Liver (tissue), 9 donors: ENCODE data around the gene VWA3A. TPM values are rescaled to one million over a fixed set of nuclear protein-coding genes. Genes with fewer than 3 reads are reported as not detected.

Source experiments
- DNase-seq: peaks from one replicate; pipeline ENCODE4 v3.0.0-alpha.2; 2017; ENCODE audit warnings: low spot score
- H3K27ac ChIP-seq, 2 donors: one replicate each; pipeline ENCODE4 v1.7.0; 2013; ENCODE audit warnings: inconsistent platforms in 2 of 2, low read length in 2 of 2, control low read depth in 1 of 2, low read depth in 1 of 2, mild to moderate bottlenecking in 1 of 2
- H3K27me3 ChIP-seq, 4 donors: one replicate each; pipeline versions ENCODE4 v1.6.1 to v1.7.0; 2013; ENCODE audit warnings: low read length in 3 of 4, inconsistent platforms in 1 of 4, mild to moderate bottlenecking in 1 of 4, moderate library complexity in 1 of 4; ENCODE audit not compliant: control insufficient read depth in 4 of 4, insufficient read depth in 4 of 4
- H3K36me3 ChIP-seq, 4 donors: one replicate each; pipeline versions ENCODE4 v1.6.1 to v1.7.0; 2013; ENCODE audit warnings: low read length in 3 of 4, mild to moderate bottlenecking in 3 of 4, low read depth in 1 of 4, moderate library complexity in 1 of 4; ENCODE audit not compliant: control insufficient read depth in 4 of 4, insufficient read depth in 3 of 4
- H3K4me1 ChIP-seq, 4 donors: one replicate each; pipeline versions ENCODE4 v1.6.1 to v1.7.0; 2013; ENCODE audit warnings: low read length in 3 of 4, mild to moderate bottlenecking in 3 of 4, moderate library complexity in 1 of 4; ENCODE audit not compliant: control insufficient read depth in 4 of 4, insufficient read depth in 4 of 4
- H3K4me3 ChIP-seq, 3 donors: one replicate each; pipeline versions ENCODE4 v1.6.1 to v1.7.0; 2013; ENCODE audit warnings: low read length in 3 of 3, control low read depth in 1 of 3, low read depth in 1 of 3, mild to moderate bottlenecking in 1 of 3
- H3K9ac ChIP-seq, 2 donors: one replicate each; pipeline ENCODE4 v1.7.0; 2013; ENCODE audit warnings: low read length in 2 of 2, mild to moderate bottlenecking in 2 of 2, moderate library complexity in 2 of 2, control low read depth in 1 of 2, low read depth in 1 of 2
- H3K9me3 ChIP-seq, 4 donors: one replicate each; pipeline versions ENCODE4 v1.6.1 to v1.7.0; 2013; ENCODE audit warnings: low read length in 3 of 4; ENCODE audit not compliant: control insufficient read depth in 4 of 4
- EGR1 ChIP-seq, 2 donors: IDR thresholded peaks; 2 replicates each; pipeline ENCODE4 v1.6.1; 2016 to 2018; ENCODE audit warnings: antibody characterized with exemption in 2 of 2, low read depth in 2 of 2
- FOXA1 ChIP-seq: IDR thresholded peaks from 2 replicates; pipeline ENCODE4 v1.6.1; 2016; ENCODE audit warnings: antibody characterized with exemption
- FOXA2 ChIP-seq: IDR thresholded peaks from 2 replicates; pipeline ENCODE4 v1.6.1; 2016; ENCODE audit warnings: antibody characterized with exemption
- GABPA ChIP-seq, 2 donors: IDR thresholded peaks in 1 of 2; conservative IDR thresholded peaks in 1 of 2; 2 replicates each; pipeline ENCODE4 v1.6.1; 2016; ENCODE audit warnings: antibody characterized with exemption in 2 of 2, mild to moderate bottlenecking in 1 of 2, moderate library complexity in 1 of 2
- HNF4A ChIP-seq, 2 donors: conservative IDR thresholded peaks; 2 replicates each; pipeline ENCODE4 v1.6.1; 2016; ENCODE audit warnings: antibody characterized with exemption in 2 of 2, mild to moderate bottlenecking in 2 of 2
- HNF4G ChIP-seq: IDR thresholded peaks from 2 replicates; pipeline ENCODE4 v1.6.1; 2016; ENCODE audit warnings: antibody characterized with exemption
- JUND ChIP-seq, 2 donors: IDR thresholded peaks; 2 replicates each; pipeline ENCODE4 v1.6.1; 2016; ENCODE audit warnings: antibody characterized with exemption in 2 of 2
- NR2F2 ChIP-seq: IDR thresholded peaks from 2 replicates; pipeline ENCODE4 v1.6.1; 2016; ENCODE audit warnings: antibody characterized with exemption
- RAD21 ChIP-seq, 2 donors: IDR thresholded peaks; 2 replicates each; pipeline ENCODE4 v1.6.1; 2016; ENCODE audit warnings: antibody characterized with exemption in 2 of 2, mild to moderate bottlenecking in 2 of 2
- RXRA ChIP-seq, 2 donors: IDR thresholded peaks; 2 replicates each; pipeline ENCODE4 v1.6.1; 2017 to 2018; ENCODE audit warnings: antibody characterized with exemption in 2 of 2, mild to moderate bottlenecking in 1 of 2
- SP1 ChIP-seq: IDR thresholded peaks from 2 replicates; pipeline ENCODE4 v1.6.1; 2018; ENCODE audit warnings: antibody characterized with exemption, mild to moderate bottlenecking
- TAF1 ChIP-seq: conservative IDR thresholded peaks from 2 replicates; pipeline ENCODE4 v1.6.1; 2016; ENCODE audit warnings: antibody characterized with exemption, mild to moderate bottlenecking
- YY1 ChIP-seq: IDR thresholded peaks from 2 replicates; pipeline ENCODE4 v1.6.1; 2016; ENCODE audit warnings: antibody characterized with exemption, mild to moderate bottlenecking
- WGBS: extraction: QIAGEN DNeasy Blood & Tissue Kit; methylation state at CpG from one replicate; pipeline ENCODE4 v1.1.7; 2013; 5-methylcytosine and 5-hydroxymethylcytosine counted together
- polyA plus RNA-seq, 2 donors: library from polyadenylated mRNA; stranded (reverse) in 1 of 2; unstranded in 1 of 2; fragments of 200-250 nt in 1 of 2; fragments of >200 nt in 1 of 2; fragmentation: Nextera tagmentation in 1 of 2; extraction: Ambion mirVana in 1 of 2; gene quantifications; one replicate each; pipeline versions ENCODE4 v1.2.1 to v1.2.3, GENCODE V29; 2013 to 2015
- total RNA-seq, 2 donors: library from RNA; depleted of rRNA; stranded (reverse); fragments of >200 nt; gene quantifications; one replicate each; pipeline ENCODE4 v1.2.3, GENCODE V29; 2014
- TF ChIP-seq, protein P1 (sequence below): fragments of 150-350 bp; IDR thresholded peaks from 2 replicates; pipeline ENCODE4 v1.5.1; 2017; ENCODE audit warnings: improper control_type of control experiment, low read depth, low read length; ENCODE audit not compliant: missing input control
- TF ChIP-seq, protein P2 (sequence below): IDR thresholded peaks from 2 replicates; pipeline ENCODE4 v1.6.1; 2016; ENCODE audit warnings: antibody characterized with exemption
- TF ChIP-seq, protein P3 (sequence below): IDR thresholded peaks from 2 replicates; pipeline ENCODE4 v1.6.1; 2016; ENCODE audit warnings: antibody characterized with exemption
- TF ChIP-seq, protein P4 (sequence below): IDR thresholded peaks from 2 replicates; pipeline ENCODE4 v1.6.1; 2016; ENCODE audit warnings: antibody characterized with exemption
- TF ChIP-seq, protein P5 (sequence below): IDR thresholded peaks from 2 replicates; pipeline ENCODE4 v1.6.1; 2016; ENCODE audit warnings: antibody characterized with exemption, mild to moderate bottlenecking
- donor health status: healthy.
- donor health status: healthy.
- donor health status: healthy.
- donor health status: healthy.
- donor health status: healthy.

Gene VWA3A
- total and polyA plus RNA-seq, 4 donors = 0.05 to 0.17 TPM; not detected in 2

DNA sequence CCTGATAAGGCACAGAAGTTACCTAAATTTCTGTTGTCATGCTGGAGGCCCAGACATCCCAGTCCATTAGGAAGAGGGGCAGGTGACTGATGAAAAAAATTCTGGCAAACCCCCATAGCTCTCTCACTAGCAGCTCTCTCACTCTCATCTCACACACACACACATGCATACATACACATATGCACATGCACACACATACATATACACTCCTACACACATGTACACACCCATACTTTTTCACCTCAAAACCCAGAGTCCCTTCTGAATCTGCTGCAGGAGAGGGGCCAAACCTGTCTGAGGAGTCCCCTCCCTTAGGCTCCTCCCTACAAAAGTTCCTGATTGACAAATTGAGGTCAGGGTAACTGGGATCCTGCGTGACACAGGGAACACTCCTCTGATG is 47.4 kb downstream of the VWA3A start:
- Histone ChIP-seq H3K4me3 (no peak overlapping the region), H3K27ac (no peak overlapping the region), H3K36me3 (no peaks in the 10 kb centered on the region), H3K9ac (no peak overlapping the region), H3K9me3 (no peaks in the 10 kb centered on the region), H3K27me3 (no peaks in the 10 kb centered on the region), H3K4me1 (no peaks in the 10 kb centered on the region)
- DNase-seq = no peak
- 83% methylated on average over 1 of the region's 1 CpG for WGBS
- TF ChIP-seq TAF1 (no peak), GABPA (IDR thresholded peaks at IDR 0.05 in 1 of 2, conservative IDR thresholded peaks at IDR 0.05 in 1 of 2) (no peak), FOXA2 (no peak), HNF4G (no peak), RXRA (IDR thresholded peaks at IDR 0.05) (no peak), FOXA1 (no peak), SP1 (no peak), EGR1 (IDR thresholded peaks at IDR 0.05; ENCODE audit: low read depth in 2 of 2) (no peak), NR2F2 (no peak), RAD21 (IDR thresholded peaks at IDR 0.05) (no peak), JUND (IDR thresholded peaks at IDR 0.05) (no peak), HNF4A (conservative IDR thresholded peaks at IDR 0.05) (no peak), YY1 (no peak)
- TF ChIP-seq, protein P1, sequence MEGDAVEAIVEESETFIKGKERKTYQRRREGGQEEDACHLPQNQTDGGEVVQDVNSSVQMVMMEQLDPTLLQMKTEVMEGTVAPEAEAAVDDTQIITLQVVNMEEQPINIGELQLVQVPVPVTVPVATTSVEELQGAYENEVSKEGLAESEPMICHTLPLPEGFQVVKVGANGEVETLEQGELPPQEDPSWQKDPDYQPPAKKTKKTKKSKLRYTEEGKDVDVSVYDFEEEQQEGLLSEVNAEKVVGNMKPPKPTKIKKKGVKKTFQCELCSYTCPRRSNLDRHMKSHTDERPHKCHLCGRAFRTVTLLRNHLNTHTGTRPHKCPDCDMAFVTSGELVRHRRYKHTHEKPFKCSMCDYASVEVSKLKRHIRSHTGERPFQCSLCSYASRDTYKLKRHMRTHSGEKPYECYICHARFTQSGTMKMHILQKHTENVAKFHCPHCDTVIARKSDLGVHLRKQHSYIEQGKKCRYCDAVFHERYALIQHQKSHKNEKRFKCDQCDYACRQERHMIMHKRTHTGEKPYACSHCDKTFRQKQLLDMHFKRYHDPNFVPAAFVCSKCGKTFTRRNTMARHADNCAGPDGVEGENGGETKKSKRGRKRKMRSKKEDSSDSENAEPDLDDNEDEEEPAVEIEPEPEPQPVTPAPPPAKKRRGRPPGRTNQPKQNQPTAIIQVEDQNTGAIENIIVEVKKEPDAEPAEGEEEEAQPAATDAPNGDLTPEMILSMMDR = no peak
- TF ChIP-seq, protein P2, sequence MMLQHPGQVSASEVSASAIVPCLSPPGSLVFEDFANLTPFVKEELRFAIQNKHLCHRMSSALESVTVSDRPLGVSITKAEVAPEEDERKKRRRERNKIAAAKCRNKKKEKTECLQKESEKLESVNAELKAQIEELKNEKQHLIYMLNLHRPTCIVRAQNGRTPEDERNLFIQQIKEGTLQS = no peak
- TF ChIP-seq, protein P3, sequence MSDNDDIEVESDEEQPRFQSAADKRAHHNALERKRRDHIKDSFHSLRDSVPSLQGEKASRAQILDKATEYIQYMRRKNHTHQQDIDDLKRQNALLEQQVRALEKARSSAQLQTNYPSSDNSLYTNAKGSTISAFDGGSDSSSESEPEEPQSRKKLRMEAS = no peak
- TF ChIP-seq, protein P4, sequence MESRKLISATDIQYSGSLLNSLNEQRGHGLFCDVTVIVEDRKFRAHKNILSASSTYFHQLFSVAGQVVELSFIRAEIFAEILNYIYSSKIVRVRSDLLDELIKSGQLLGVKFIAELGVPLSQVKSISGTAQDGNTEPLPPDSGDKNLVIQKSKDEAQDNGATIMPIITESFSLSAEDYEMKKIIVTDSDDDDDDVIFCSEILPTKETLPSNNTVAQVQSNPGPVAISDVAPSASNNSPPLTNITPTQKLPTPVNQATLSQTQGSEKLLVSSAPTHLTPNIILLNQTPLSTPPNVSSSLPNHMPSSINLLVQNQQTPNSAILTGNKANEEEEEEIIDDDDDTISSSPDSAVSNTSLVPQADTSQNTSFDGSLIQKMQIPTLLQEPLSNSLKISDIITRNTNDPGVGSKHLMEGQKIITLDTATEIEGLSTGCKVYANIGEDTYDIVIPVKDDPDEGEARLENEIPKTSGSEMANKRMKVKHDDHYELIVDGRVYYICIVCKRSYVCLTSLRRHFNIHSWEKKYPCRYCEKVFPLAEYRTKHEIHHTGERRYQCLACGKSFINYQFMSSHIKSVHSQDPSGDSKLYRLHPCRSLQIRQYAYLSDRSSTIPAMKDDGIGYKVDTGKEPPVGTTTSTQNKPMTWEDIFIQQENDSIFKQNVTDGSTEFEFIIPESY = no peak
- TF ChIP-seq, protein P5, sequence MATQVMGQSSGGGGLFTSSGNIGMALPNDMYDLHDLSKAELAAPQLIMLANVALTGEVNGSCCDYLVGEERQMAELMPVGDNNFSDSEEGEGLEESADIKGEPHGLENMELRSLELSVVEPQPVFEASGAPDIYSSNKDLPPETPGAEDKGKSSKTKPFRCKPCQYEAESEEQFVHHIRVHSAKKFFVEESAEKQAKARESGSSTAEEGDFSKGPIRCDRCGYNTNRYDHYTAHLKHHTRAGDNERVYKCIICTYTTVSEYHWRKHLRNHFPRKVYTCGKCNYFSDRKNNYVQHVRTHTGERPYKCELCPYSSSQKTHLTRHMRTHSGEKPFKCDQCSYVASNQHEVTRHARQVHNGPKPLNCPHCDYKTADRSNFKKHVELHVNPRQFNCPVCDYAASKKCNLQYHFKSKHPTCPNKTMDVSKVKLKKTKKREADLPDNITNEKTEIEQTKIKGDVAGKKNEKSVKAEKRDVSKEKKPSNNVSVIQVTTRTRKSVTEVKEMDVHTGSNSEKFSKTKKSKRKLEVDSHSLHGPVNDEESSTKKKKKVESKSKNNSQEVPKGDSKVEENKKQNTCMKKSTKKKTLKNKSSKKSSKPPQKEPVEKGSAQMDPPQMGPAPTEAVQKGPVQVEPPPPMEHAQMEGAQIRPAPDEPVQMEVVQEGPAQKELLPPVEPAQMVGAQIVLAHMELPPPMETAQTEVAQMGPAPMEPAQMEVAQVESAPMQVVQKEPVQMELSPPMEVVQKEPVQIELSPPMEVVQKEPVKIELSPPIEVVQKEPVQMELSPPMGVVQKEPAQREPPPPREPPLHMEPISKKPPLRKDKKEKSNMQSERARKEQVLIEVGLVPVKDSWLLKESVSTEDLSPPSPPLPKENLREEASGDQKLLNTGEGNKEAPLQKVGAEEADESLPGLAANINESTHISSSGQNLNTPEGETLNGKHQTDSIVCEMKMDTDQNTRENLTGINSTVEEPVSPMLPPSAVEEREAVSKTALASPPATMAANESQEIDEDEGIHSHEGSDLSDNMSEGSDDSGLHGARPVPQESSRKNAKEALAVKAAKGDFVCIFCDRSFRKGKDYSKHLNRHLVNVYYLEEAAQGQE = no peak
